Stomach (tissue), 4 donors: ENCODE measurements around the gene TDRD15.

ENCODE experiments used
- EP300 ChIP-seq: sonication (generic); formaldehyde crosslinking; IDR thresholded peaks from one replicate; pipeline ENCODE4 v1.6.1; 2017; ENCODE audit warnings: antibody characterized with exemption
- POLR2A ChIP-seq, 4 donors: fragments of 450-650 bp; IDR thresholded peaks; one replicate each; pipeline ENCODE4 v1.6.1; 2016; ENCODE audit warnings: antibody characterized with exemption in 4 of 4, control low read depth in 2 of 4, mild to moderate bottlenecking in 1 of 4, moderate library complexity in 1 of 4
- POLR2AphosphoS5 ChIP-seq, 3 donors: sonication (generic); formaldehyde crosslinking; IDR thresholded peaks; one replicate each; pipeline ENCODE4 v1.6.1; 2016; ENCODE audit warnings: antibody characterized with exemption in 3 of 3
- TF ChIP-seq, protein P1 (sequence below), 7 experiments: fragments of 450-650 bp in 4 of 7; fragments of 200-600 bp in 3 of 7; sonication (generic) in 3 of 7; IDR thresholded peaks; one replicate each; pipeline ENCODE4 v1.5.1; 2016 to 2019; ENCODE audit warnings: antibody characterized with exemption in 7 of 7, control low read depth in 2 of 7, mild to moderate bottlenecking in 1 of 7

DNA sequence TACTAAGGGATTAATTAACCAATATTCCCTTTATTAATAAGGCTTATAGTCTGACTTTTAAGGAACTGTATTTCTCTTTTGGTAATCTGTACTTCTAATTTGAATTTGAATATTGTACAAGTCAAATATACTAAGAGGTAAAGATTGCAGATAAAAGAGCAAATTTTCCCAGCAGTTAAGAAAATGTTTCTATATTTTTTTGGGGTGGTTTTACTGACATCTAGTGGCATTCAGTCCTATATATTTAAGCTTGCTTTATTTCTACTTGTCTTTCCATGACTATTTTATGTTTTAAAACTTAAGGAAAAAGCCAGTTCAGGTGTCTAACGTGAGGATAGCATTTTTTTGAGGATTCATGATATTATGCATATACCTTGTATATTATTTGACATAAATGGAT, 41.6 kb downstream of the TDRD15 start:
- TF ChIP-seq, protein P1, sequence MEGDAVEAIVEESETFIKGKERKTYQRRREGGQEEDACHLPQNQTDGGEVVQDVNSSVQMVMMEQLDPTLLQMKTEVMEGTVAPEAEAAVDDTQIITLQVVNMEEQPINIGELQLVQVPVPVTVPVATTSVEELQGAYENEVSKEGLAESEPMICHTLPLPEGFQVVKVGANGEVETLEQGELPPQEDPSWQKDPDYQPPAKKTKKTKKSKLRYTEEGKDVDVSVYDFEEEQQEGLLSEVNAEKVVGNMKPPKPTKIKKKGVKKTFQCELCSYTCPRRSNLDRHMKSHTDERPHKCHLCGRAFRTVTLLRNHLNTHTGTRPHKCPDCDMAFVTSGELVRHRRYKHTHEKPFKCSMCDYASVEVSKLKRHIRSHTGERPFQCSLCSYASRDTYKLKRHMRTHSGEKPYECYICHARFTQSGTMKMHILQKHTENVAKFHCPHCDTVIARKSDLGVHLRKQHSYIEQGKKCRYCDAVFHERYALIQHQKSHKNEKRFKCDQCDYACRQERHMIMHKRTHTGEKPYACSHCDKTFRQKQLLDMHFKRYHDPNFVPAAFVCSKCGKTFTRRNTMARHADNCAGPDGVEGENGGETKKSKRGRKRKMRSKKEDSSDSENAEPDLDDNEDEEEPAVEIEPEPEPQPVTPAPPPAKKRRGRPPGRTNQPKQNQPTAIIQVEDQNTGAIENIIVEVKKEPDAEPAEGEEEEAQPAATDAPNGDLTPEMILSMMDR (IDR thresholded peaks at IDR 0.05) = no peak
- TF ChIP-seq POLR2AphosphoS5 (IDR thresholded peaks at IDR 0.05) (no peak), EP300 (no peak), POLR2A (IDR thresholded peaks at IDR 0.05) (no peak)
